Measurements from ENCODE around the gene LRSAM1. TPM values are rescaled to one million over a fixed set of nuclear protein-coding genes. Genes with fewer than 3 reads are reported as not detected.

LRSAM1 gene
- polyA plus RNA-seq, 1 donor (not counting 4 experiments of a cell fraction or from before 2014, with no cell fraction given): 5.2 TPM

- Histone ChIP-seq H3K36me3 (ENCODE audit: control insufficient read depth in 2 of 2, extremely low read depth in 1 of 2, insufficient read depth in 2 of 2, low read length in 2 of 2) (peaks cover 24 to 29% of the 10 kb centered on the region in 2 experiments), H4K20me1 (ENCODE audit: control insufficient read depth, extremely low read depth, insufficient read depth, low read length) (no peaks in the 10 kb centered on the region), H3K9me3 (ENCODE audit: control insufficient read depth, low read depth, low read length) (no peaks in the 10 kb centered on the region), H3K4me3 (ENCODE audit: control insufficient read depth in 2 of 3, extremely low read depth in 1 of 3, insufficient read depth in 2 of 3, low read depth in 1 of 3, low read length in 3 of 3) (no peak overlapping the region), H3K27ac (ENCODE audit: control insufficient read depth, insufficient read depth, low read length) (no peak overlapping the region), H2AFZ (ENCODE audit: control insufficient read depth, low read length) (no peak overlapping the region), H3K79me2 (ENCODE audit: control insufficient read depth, insufficient read depth, low read length) (no peaks in the 10 kb centered on the region), H3K27me3 (ENCODE audit: control insufficient read depth, extremely low read depth, insufficient read depth, low read length) (no peaks in the 10 kb centered on the region), H3K9me1 (ENCODE audit: control insufficient read depth, extremely low read depth, insufficient read depth, low read length) (no peaks in the 10 kb centered on the region), H3K4me1 (ENCODE audit: control insufficient read depth, extremely low read depth, insufficient read depth, low read length) (peaks cover 16% of the 10 kb centered on the region), H3K9ac (ENCODE audit: control insufficient read depth, extremely low read depth, insufficient read depth, low read length) (no peak overlapping the region), H3K4me2 (ENCODE audit: control insufficient read depth, extremely low read depth, insufficient read depth, low read depth, low read length) (no peak overlapping the region)
- no peak for DNase-seq (ENCODE audit: low read depth, low spot score)
- TF ChIP-seq EZH2 (IDR thresholded peaks at IDR 0.05; ENCODE audit: low read length) (no peak), CTCF (optimal IDR thresholded peaks at IDR 0.05 in 1 of 3, IDR thresholded peaks at IDR 0.05 in 1 of 3, conservative IDR thresholded peaks at IDR 0.05 in 1 of 3; ENCODE audit: extremely low read depth in 1 of 3, insufficient read depth in 2 of 3, low read length in 3 of 3) (no peak)
- dilution Hi-C loops (cut with MboI; ENCODE audit: extremely low pct_ligation_motif_present, low sequenced_read_pairs): no loop called here
- FAIRE-seq: no peak
These were observed 47.0 kb downstream of the LRSAM1 start for GRCh38 chr9:127498298-127498697.

- Histone ChIP-seq H2AFZ (ENCODE audit: control insufficient read depth, low read length) (no peak overlapping the region), H3K9ac (ENCODE audit: control insufficient read depth, extremely low read depth, insufficient read depth, low read length) (no peak overlapping the region), H3K9me3 (ENCODE audit: control insufficient read depth, low read depth, low read length) (no peaks in the 10 kb centered on the region), H3K9me1 (ENCODE audit: control insufficient read depth, extremely low read depth, insufficient read depth, low read length) (no peaks in the 10 kb centered on the region), H3K36me3 (ENCODE audit: control insufficient read depth in 2 of 2, extremely low read depth in 1 of 2, insufficient read depth in 2 of 2, low read length in 2 of 2) (peaks cover 37 to 41% of the 10 kb centered on the region in 2 experiments), H3K4me1 (ENCODE audit: control insufficient read depth, extremely low read depth, insufficient read depth, low read length) (peaks cover 14% of the 10 kb centered on the region), H3K4me3 (ENCODE audit: control insufficient read depth in 2 of 3, extremely low read depth in 1 of 3, insufficient read depth in 2 of 3, low read depth in 1 of 3, low read length in 3 of 3) (no peak overlapping the region), H3K27ac (ENCODE audit: control insufficient read depth, insufficient read depth, low read length) (no peak overlapping the region), H3K27me3 (ENCODE audit: control insufficient read depth, extremely low read depth, insufficient read depth, low read length) (no peaks in the 10 kb centered on the region), H3K79me2 (ENCODE audit: control insufficient read depth, insufficient read depth, low read length) (no peaks in the 10 kb centered on the region), H4K20me1 (ENCODE audit: control insufficient read depth, extremely low read depth, insufficient read depth, low read length) (peaks cover 6% of the 10 kb centered on the region), H3K4me2 (ENCODE audit: control insufficient read depth, extremely low read depth, insufficient read depth, low read depth, low read length) (no peak overlapping the region)
- TF ChIP-seq EZH2 (IDR thresholded peaks at IDR 0.05; ENCODE audit: low read length): no peak
- no peak for TF ChIP-seq CTCF (optimal IDR thresholded peaks at IDR 0.05 in 1 of 3, IDR thresholded peaks at IDR 0.05 in 1 of 3, conservative IDR thresholded peaks at IDR 0.05 in 1 of 3; ENCODE audit: extremely low read depth in 1 of 3, insufficient read depth in 2 of 3, low read length in 3 of 3)
- FAIRE-seq (no peak), DNase-seq (ENCODE audit: low read depth, low spot score) (no peak)
- dilution Hi-C loops (cut with MboI; ENCODE audit: extremely low pct_ligation_motif_present, low sequenced_read_pairs): no loop called here
These were observed 49.1 kb downstream of the LRSAM1 start for GRCh38 chr9:127500399-127500798.
